Retinal pigment epithelial cell (primary cell): ENCODE data around the gene SMARCB1.

Experiments
- DNase-seq: peaks from one replicate; pipeline ENCODE4 v3.0.0-alpha.2; 2010; ENCODE audit warnings: low read depth
- H3K4me3 ChIP-seq: 2 replicates; pipeline ENCODE4 v1.5.1; 2011; ENCODE audit warnings: mild to moderate bottlenecking, low read length, control low read depth, moderate library complexity
- TF ChIP-seq, protein P1 (sequence below): conservative IDR thresholded peaks from 2 replicates; pipeline ENCODE4 v1.5.1; 2011; ENCODE audit warnings: low read depth, low read length, control low read depth, inconsistent platforms

SMARCB1 gene

GRCh38 chr22:23784215-23784732 is 2.5 kb upstream of the SMARCB1 start:
- TF ChIP-seq, protein P1, sequence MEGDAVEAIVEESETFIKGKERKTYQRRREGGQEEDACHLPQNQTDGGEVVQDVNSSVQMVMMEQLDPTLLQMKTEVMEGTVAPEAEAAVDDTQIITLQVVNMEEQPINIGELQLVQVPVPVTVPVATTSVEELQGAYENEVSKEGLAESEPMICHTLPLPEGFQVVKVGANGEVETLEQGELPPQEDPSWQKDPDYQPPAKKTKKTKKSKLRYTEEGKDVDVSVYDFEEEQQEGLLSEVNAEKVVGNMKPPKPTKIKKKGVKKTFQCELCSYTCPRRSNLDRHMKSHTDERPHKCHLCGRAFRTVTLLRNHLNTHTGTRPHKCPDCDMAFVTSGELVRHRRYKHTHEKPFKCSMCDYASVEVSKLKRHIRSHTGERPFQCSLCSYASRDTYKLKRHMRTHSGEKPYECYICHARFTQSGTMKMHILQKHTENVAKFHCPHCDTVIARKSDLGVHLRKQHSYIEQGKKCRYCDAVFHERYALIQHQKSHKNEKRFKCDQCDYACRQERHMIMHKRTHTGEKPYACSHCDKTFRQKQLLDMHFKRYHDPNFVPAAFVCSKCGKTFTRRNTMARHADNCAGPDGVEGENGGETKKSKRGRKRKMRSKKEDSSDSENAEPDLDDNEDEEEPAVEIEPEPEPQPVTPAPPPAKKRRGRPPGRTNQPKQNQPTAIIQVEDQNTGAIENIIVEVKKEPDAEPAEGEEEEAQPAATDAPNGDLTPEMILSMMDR: no peak
- no peak for DNase-seq

GRCh38 chr22:23786261-23786710 is 480 bp upstream of the SMARCB1 start:
- TF ChIP-seq, protein P1: no peak
- peak overlapping the region; percentile 41 for H3K4me3 ChIP-seq
- DNase-seq: no peak

More at GRCh38 chr22:23784215-23784732, 2.5 kb upstream of the SMARCB1 start:
- no peak overlapping the region for H3K4me3 ChIP-seq

GRCh38 chr22:23787600-23787896 is 782 bp downstream of the SMARCB1 start:
- H3K4me3 ChIP-seq: peak overlapping the region; percentile 60
- TF ChIP-seq, protein P1: no peak
- no peak for DNase-seq

GRCh38 chr22:23787910-23788309 is 1.1 kb downstream of the SMARCB1 start:
- no peak for DNase-seq
- TF ChIP-seq, protein P1: no peak
- H3K4me3 ChIP-seq: peak overlapping the region; percentile 60

DNA sequence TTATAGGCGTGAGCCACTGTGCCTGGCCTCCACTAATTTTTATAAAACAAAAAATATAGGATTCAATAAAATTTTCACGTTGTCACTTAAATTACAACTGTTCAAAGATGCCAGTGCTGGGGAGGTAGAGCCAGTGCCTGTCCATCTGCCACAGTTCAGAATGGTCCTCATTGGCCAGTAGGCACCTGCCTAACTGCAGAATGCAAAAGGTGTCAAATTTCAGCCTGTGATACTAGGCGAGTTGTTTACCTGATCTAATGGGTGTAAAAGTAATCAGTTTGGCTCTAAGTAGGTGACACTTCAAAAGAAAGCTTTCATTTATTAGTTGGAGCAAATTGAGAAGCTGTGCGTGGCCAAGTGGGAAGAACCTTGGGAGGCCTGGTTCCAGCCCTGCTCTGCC is 2.4 kb downstream of the SMARCB1 start:
- TF ChIP-seq, protein P1: no peak
- H3K4me3 ChIP-seq: no peak overlapping the region
- no peak for DNase-seq

DNA sequence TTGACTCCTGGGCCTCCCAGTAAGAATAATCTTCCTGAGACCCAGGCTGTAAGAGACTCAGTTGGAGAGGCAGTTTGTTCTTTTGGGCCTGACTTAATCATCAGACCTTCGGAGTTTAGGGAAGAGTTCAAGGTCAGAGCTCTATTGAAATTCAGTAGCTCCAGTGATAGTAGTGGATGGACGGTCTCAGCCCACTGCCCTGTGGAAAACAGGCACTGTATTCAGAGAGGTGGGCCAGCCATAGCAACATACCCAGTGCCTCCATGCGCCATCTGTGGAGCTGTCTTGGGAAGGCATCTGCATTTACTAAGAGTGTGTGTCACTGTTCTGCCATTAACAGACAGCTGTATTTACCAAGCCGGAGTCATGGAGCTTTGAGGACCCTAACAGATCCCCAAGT is 2.9 kb downstream of the SMARCB1 start:
- no peak for DNase-seq

More for the DNA sequence above, 2.9 kb downstream of the SMARCB1 start:
- no peak overlapping the region for H3K4me3 ChIP-seq
- TF ChIP-seq, protein P1: no peak
